ENCODE measurements around the gene USP7. TPM values are rescaled to one million over a fixed set of nuclear protein-coding genes. Genes with fewer than 3 reads are reported as not detected.

The USP7 gene
- total RNA-seq, 1 donor from 2014 or later = 41.3 TPM

DNA sequence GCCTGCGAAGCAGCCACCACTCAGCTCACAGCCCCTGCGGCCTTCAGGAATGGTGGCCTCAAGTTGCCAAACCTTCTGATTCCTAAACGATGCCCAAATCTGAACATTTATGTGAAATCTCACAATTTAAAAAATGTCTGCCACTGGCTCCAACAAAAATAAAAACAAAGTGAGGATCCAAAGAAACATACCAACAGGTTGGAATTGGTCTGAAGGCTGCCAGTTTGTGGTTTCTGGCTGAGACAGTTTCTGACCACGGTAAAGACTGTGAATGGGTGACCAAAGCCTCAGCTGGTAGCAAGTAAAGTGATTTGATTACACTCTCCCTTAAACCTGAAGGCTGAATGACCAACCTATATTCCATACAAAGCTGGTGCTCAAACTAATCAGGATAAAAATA lies 56.6 kb downstream of the USP7 start:
- TF ChIP-seq, protein P1, sequence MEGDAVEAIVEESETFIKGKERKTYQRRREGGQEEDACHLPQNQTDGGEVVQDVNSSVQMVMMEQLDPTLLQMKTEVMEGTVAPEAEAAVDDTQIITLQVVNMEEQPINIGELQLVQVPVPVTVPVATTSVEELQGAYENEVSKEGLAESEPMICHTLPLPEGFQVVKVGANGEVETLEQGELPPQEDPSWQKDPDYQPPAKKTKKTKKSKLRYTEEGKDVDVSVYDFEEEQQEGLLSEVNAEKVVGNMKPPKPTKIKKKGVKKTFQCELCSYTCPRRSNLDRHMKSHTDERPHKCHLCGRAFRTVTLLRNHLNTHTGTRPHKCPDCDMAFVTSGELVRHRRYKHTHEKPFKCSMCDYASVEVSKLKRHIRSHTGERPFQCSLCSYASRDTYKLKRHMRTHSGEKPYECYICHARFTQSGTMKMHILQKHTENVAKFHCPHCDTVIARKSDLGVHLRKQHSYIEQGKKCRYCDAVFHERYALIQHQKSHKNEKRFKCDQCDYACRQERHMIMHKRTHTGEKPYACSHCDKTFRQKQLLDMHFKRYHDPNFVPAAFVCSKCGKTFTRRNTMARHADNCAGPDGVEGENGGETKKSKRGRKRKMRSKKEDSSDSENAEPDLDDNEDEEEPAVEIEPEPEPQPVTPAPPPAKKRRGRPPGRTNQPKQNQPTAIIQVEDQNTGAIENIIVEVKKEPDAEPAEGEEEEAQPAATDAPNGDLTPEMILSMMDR (IDR thresholded peaks at IDR 0.05; ENCODE audit: insufficient read depth, low read length, severe bottlenecking) = no peak
- DNase-seq (ENCODE audit: low read depth) (no peak), FAIRE-seq (no peak)
- peaks cover 37% of the 10 kb centered on the region for H3K36me3 ChIP-seq (ENCODE audit: control insufficient read depth, insufficient read depth, low read length)
- H3K27me3 ChIP-seq (ENCODE audit: control insufficient read depth, insufficient read depth, low read length) = no peaks in the 10 kb centered on the region
- no peak overlapping the region for H3K4me3 ChIP-seq (ENCODE audit: low read depth, low read length)

DNA sequence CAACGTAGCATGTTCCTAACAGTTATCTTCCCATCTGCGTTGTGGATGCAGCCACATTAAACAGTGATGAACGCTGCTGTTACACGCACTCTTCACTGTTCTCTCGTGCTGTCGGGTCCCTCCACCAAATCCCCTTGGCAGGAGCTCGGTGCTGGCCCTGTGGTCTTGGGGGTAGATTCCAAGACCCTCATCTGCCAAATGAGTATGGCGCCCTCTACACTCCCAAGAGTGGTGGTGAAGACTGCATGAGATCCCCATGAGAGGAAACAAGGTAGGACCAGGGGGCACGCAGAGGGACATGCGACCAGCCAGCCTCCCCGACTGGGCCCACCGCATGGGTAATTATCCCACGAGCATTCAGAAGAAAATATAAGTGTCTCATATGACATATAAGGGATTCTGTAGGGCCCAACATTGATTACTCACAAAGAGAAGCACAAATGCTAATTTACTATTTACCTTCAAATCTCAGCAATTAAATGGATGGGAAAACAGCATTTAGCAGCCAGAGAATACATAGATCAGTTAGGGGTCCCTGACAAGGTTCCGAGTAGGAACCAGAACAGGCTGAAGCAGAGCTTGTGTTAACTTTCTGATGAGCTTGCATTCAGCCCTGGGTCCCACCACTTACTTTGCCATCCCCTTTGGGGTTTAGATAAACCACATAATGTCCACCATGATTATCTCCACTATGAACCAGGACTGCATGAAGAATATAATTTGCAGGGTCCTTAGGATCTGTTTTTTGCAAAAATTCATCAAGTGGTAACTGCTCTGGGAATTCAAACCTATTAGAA lies 57.7 kb downstream of the USP7 start:
- Histone ChIP-seq H3K36me3 (ENCODE audit: control insufficient read depth, insufficient read depth, low read length) (peaks cover 41% of the 10 kb centered on the region), H3K27me3 (ENCODE audit: control insufficient read depth, insufficient read depth, low read length) (no peaks in the 10 kb centered on the region), H3K4me3 (ENCODE audit: low read depth, low read length) (no peak overlapping the region)
- TF ChIP-seq, protein P1 (IDR thresholded peaks at IDR 0.05; ENCODE audit: insufficient read depth, low read length, severe bottlenecking) = peak; percentile 15
- FAIRE-seq = no peak
- DNase-seq (ENCODE audit: low read depth) = no peak

DNA sequence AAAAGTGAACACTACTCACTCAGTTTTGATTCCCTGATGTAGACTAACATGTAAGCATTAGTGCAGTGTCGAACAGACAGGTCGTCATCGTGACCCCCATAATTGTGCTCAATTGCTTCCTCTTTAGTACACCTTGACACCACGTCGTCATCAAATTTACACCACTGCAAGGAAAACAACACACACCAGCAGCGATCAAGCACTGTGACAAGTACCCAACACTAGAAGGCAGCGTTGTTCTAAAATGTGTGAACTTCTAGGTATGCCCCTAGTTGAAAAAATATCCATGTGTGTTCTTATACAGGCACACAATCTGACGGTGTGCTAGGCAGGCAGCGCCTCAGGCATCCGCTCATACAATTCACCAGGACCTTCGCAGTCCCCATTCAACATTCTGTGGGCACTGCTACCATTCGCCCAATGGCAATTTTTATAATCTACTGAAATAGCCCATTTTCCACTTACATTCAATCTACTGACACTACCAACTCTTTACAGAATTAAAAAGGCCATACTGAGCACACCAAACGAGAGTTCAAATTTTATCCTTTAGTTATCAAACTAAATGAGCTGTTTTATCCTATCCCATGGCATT lies 58.4 kb downstream of the USP7 start:
- Histone ChIP-seq H3K27me3 (ENCODE audit: control insufficient read depth, insufficient read depth, low read length) (no peaks in the 10 kb centered on the region), H3K4me3 (ENCODE audit: low read depth, low read length) (no peak overlapping the region), H3K36me3 (ENCODE audit: control insufficient read depth, insufficient read depth, low read length) (peaks cover 39% of the 10 kb centered on the region)
- DNase-seq (ENCODE audit: low read depth) (peak; percentile 23), FAIRE-seq (no peak)
- TF ChIP-seq, protein P1 (IDR thresholded peaks at IDR 0.05; ENCODE audit: insufficient read depth, low read length, severe bottlenecking) = peak; percentile 34

DNA sequence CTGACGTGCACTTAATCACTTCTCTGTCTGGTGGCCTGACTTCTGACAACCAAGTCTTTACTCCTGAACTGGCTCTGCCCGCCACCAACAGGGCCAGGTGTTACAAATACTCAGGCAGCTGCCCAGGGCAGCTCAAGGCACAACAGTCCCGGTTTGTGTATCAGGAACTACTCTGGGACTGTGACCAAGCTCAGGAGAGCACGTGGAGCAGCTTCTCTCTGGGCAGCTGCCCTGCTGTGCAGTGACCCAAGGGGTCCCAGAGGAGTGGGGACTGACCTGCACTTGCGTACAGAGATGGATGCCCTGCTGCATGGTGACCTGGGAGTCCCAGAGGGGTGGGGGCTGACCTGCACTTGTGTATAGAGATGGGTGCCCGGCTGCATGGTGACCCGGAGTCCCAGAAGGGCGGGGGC lies 59.7 kb downstream of the USP7 start:
- Histone ChIP-seq H3K27me3 (ENCODE audit: control insufficient read depth, insufficient read depth, low read length) (no peaks in the 10 kb centered on the region), H3K36me3 (ENCODE audit: control insufficient read depth, insufficient read depth, low read length) (peaks cover 42% of the 10 kb centered on the region), H3K4me3 (ENCODE audit: low read depth, low read length) (no peak overlapping the region)
- TF ChIP-seq, protein P1 (IDR thresholded peaks at IDR 0.05; ENCODE audit: insufficient read depth, low read length, severe bottlenecking) = no peak
- no peak for FAIRE-seq
- DNase-seq (ENCODE audit: low read depth) = no peak

DNA sequence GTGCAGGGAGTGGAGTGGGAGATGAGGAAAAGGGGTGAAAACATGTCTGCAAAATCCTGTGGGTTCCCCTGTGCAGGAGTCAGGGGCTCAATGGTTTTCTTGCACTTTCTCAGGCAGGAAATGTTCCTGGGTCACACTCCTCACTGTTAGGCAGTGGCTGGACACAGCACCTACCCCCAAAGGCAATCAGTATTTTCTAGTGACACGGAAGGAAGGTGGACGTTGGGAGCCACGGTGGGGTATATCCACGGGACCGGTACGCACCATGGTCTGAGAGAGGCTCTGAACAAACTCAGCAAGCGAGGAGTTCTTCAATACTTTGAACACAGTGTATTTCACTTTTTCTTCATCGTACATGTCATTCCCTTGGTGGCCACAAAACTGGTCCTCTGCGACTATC lies 60.7 kb downstream of the USP7 start:
- Histone ChIP-seq H3K27me3 (ENCODE audit: control insufficient read depth, insufficient read depth, low read length) (no peaks in the 10 kb centered on the region), H3K4me3 (ENCODE audit: low read depth, low read length) (no peak overlapping the region), H3K36me3 (ENCODE audit: control insufficient read depth, insufficient read depth, low read length) (peaks cover 44% of the 10 kb centered on the region)
- no peak for FAIRE-seq
- TF ChIP-seq, protein P1 (IDR thresholded peaks at IDR 0.05; ENCODE audit: insufficient read depth, low read length, severe bottlenecking) = no peak
- no peak for DNase-seq (ENCODE audit: low read depth)
